ENCODE measurements around the gene NCMAP. TPM values are rescaled to one million over a fixed set of nuclear protein-coding genes. Genes with fewer than 3 reads are reported as not detected.

NCMAP gene
- total RNA-seq, 1 donor from 2014 or later, result not detected

GRCh38 chr1:24632832-24633175, 76.9 kb downstream of the NCMAP start:
- ChIA-PET CTCF (interaction anchor here (1.2 kb wide), 1 partner anchor 12 kb away, joined by 3 read pairs; no protein-coding TSS in a partner anchor), POLR2A (no interaction called here)
- Mint-ChIP-seq H3K4me3 (no peak overlapping the region), H3K4me1 (peaks cover 2% of the 10 kb centered on the region), H3K27ac (no peak overlapping the region), H3K36me3 (ENCODE audit: low read depth) (no peaks in the 10 kb centered on the region), H3K9me3 (no peaks in the 10 kb centered on the region), H3K27me3 (peaks cover 4% of the 10 kb centered on the region)
- ATAC-seq (ENCODE audit: low read depth), result no peak
- no peak for TF ChIP-seq CTCF (IDR thresholded peaks at IDR 0.05)
- no peak for DNase-seq
- intact Hi-C loops (cut with micrococcal nuclease), result no loop called here

GRCh38 chr1:24635195-24635843, 79.4 kb downstream of the NCMAP start:
- POLR2A ChIA-PET, result no interaction called here
- H3K27me3 Mint-ChIP-seq, result peaks cover 2% of the 10 kb centered on the region
- intact Hi-C loops (cut with micrococcal nuclease), result loop anchor here (1.0 to 5.0 kb wide), 6 partner anchors 48 to 485 kb away; partner anchors contain the start of gene NIPAL3
- no peaks in the 10 kb centered on the region for H3K36me3 Mint-ChIP-seq (ENCODE audit: low read depth)
- H3K4me3 Mint-ChIP-seq, result no peak overlapping the region
- H3K9me3 Mint-ChIP-seq, result no peaks in the 10 kb centered on the region
- no peak for TF ChIP-seq CTCF (IDR thresholded peaks at IDR 0.05)
- CTCF ChIA-PET, result interaction anchor here (0.8 to 5.8 kb wide), 5 partner anchors 14 to 485 kb away, joined by 3 to 52 read pairs (median 5); no protein-coding TSS in a partner anchor
- peak; percentile 69 for ATAC-seq (ENCODE audit: low read depth)
- H3K27ac Mint-ChIP-seq, result no peak overlapping the region
- peaks cover 2% of the 10 kb centered on the region for H3K4me1 Mint-ChIP-seq
- DNase-seq, result no peak

GRCh38 chr1:24636661-24637357, 80.9 kb downstream of the NCMAP start:
- ATAC-seq (ENCODE audit: low read depth) (no peak), DNase-seq (no peak)
- no peaks in the 10 kb centered on the region for H3K9me3 Mint-ChIP-seq
- peaks cover 10% of the 10 kb centered on the region for H3K4me1 Mint-ChIP-seq
- no peak overlapping the region for H3K4me3 Mint-ChIP-seq
- no peak for TF ChIP-seq CTCF (IDR thresholded peaks at IDR 0.05)
- intact Hi-C loops (cut with micrococcal nuclease), result loop anchor here (5.0 kb wide), 1 partner anchor 245 kb away; no protein-coding TSS in a partner anchor
- ChIA-PET POLR2A (no interaction called here), CTCF (interaction anchor here (0.9 to 5.8 kb wide), 3 partner anchors 50 to 486 kb away, joined by 3 to 52 read pairs (median 5); no protein-coding TSS in a partner anchor)
- H3K27ac Mint-ChIP-seq, result no peak overlapping the region
- H3K36me3 Mint-ChIP-seq (ENCODE audit: low read depth), result no peaks in the 10 kb centered on the region
- H3K27me3 Mint-ChIP-seq, result peaks cover 2% of the 10 kb centered on the region

- Mint-ChIP-seq H3K4me1 (peaks cover 15% of the 10 kb centered on the region), H3K4me3 (no peak overlapping the region), H3K36me3 (ENCODE audit: low read depth) (peaks cover 4% of the 10 kb centered on the region), H3K9me3 (no peaks in the 10 kb centered on the region), H3K27ac (no peak overlapping the region), H3K27me3 (peaks cover 2% of the 10 kb centered on the region)
- intact Hi-C loops (cut with micrococcal nuclease), result loop anchor here (5.0 kb wide), 1 partner anchor 247 kb away; no protein-coding TSS in a partner anchor
- ATAC-seq (ENCODE audit: low read depth) (no peak), DNase-seq (no peak)
- ChIA-PET CTCF (interaction anchor here (1.8 to 5.8 kb wide), 3 partner anchors 224 to 439 kb away, joined by 7 to 52 read pairs (median 7); partner anchors contain the start of gene NIPAL3), POLR2A (interaction anchor here (0.7 kb wide), 1 partner anchor 514 kb away, joined by 8 read pairs; no protein-coding TSS in a partner anchor)
- TF ChIP-seq CTCF (IDR thresholded peaks at IDR 0.05), result no peak
Measured at GRCh38 chr1:24639094-24639493, 83.2 kb downstream of the NCMAP start.

- ChIA-PET CTCF (no interaction called here), POLR2A (interaction anchor here (1.0 kb wide), 1 partner anchor 452 kb away, joined by 3 read pairs; the partner anchor contains the start of gene IFNLR1)
- H3K4me1 Mint-ChIP-seq, result peaks cover 23% of the 10 kb centered on the region
- H3K9me3 Mint-ChIP-seq, result no peaks in the 10 kb centered on the region
- H3K4me3 Mint-ChIP-seq, result no peak overlapping the region
- ATAC-seq (ENCODE audit: low read depth), result no peak
- no peak for DNase-seq
- peaks cover 10% of the 10 kb centered on the region for H3K36me3 Mint-ChIP-seq (ENCODE audit: low read depth)
- H3K27ac Mint-ChIP-seq, result no peak overlapping the region
- intact Hi-C loops (cut with micrococcal nuclease), result loop anchor here (5.0 to 10.0 kb wide), 4 partner anchors 248 to 1235 kb away; partner anchors contain the start of genes PAQR7 and SYF2
- H3K27me3 Mint-ChIP-seq, result peaks cover 2% of the 10 kb centered on the region
- TF ChIP-seq CTCF (IDR thresholded peaks at IDR 0.05), result no peak
Measured at GRCh38 chr1:24639881-24640280, 84.0 kb downstream of the NCMAP start.
